Activated CD4-positive, alpha-beta T cell treated with anti-CD3 and anti-CD28 coated beads, Interleukin-2, amount 50 U/mL, for 4 hours (primary cell): ENCODE results near the gene CALML6.

Source experiments
- DNase-seq, 2 experiments: peaks; one replicate each; pipeline ENCODE4 v3.0.0-alpha.2; 2020

Gene CALML6

GRCh38 chr1:1892763-1893120 is 22.3 kb upstream of the CALML6 start:
- no peak for DNase-seq

- DNase-seq = no peak
Observed at GRCh38 chr1:1893291-1893985, 21.6 kb upstream of the CALML6 start.

GRCh38 chr1:1893997-1894353 is 21.1 kb upstream of the CALML6 start:
- DNase-seq = no peak

- DNase-seq = no peak
Observed at GRCh38 chr1:1894354-1895059, 20.6 kb upstream of the CALML6 start.

- DNase-seq = no peak
Observed at GRCh38 chr1:1895060-1895418, 20.0 kb upstream of the CALML6 start.

GRCh38 chr1:1895456-1896336 is 19.4 kb upstream of the CALML6 start:
- no peak for DNase-seq

- DNase-seq = no peak
Observed at GRCh38 chr1:1898246-1898933, 16.7 kb upstream of the CALML6 start.

GRCh38 chr1:1899266-1899966 is 15.6 kb upstream of the CALML6 start:
- DNase-seq = no peak

GRCh38 chr1:1899967-1900327 is 15.1 kb upstream of the CALML6 start:
- no peak for DNase-seq

- no peak for DNase-seq
Observed at GRCh38 chr1:1900883-1901640, 14.0 kb upstream of the CALML6 start.

GRCh38 chr1:1901641-1902294 is 13.3 kb upstream of the CALML6 start:
- no peak for DNase-seq

- no peak for DNase-seq
Observed at GRCh38 chr1:1903224-1903623, 11.8 kb upstream of the CALML6 start.

- peak; percentile 59 to 60 for DNase-seq
Observed at GRCh38 chr1:1906185-1907097, 8.6 kb upstream of the CALML6 start.

GRCh38 chr1:1907098-1907736 is 7.8 kb upstream of the CALML6 start:
- DNase-seq = no peak

- no peak for DNase-seq
Observed at GRCh38 chr1:1908506-1908791, 6.6 kb upstream of the CALML6 start.

GRCh38 chr1:1910033-1910465 is 5.0 kb upstream of the CALML6 start:
- no peak for DNase-seq

GRCh38 chr1:1910651-1911331 is 4.3 kb upstream of the CALML6 start:
- no peak for DNase-seq

- no peak for DNase-seq
Observed at GRCh38 chr1:1911350-1912041, 3.6 kb upstream of the CALML6 start.
